HK-2 (cell line): ENCODE measurements around the gene SLC26A8.
"Not testable (repeated sequence)": the region's sequence is repeated elsewhere in the genome, so short reads cannot be mapped to it uniquely, and the experiment has no call there.

Experiments
- DNase-seq: peaks from one replicate; pipeline ENCODE4 v3.0.0-alpha.2; 2018; ENCODE audit not compliant: unreplicated experiment

Gene SLC26A8

DNA sequence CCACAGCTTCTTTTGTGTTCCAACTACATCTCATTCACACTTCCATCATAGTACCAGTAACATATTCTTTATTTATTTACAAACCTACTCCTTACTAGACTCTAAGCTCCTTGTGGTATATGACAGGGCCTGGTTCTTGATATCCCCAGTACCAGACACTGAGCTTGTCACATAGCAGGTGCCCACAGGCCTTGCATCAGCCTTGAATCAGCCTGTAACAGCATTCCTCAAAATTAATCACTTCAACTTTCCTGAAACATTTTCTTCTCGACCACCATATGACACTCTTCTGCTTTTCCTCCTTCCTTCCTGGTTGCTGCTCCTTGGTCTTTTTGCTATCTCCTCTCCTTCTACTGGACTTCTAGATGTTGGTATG lies 78.8 kb downstream of the SLC26A8 start:
- DNase-seq: no peak

GRCh38 chr6:35943390-35943789 lies 81.1 kb downstream of the SLC26A8 start:
- DNase-seq: no peak

GRCh38 chr6:35942355-35942754 lies 82.1 kb downstream of the SLC26A8 start:
- DNase-seq: no peak

DNA sequence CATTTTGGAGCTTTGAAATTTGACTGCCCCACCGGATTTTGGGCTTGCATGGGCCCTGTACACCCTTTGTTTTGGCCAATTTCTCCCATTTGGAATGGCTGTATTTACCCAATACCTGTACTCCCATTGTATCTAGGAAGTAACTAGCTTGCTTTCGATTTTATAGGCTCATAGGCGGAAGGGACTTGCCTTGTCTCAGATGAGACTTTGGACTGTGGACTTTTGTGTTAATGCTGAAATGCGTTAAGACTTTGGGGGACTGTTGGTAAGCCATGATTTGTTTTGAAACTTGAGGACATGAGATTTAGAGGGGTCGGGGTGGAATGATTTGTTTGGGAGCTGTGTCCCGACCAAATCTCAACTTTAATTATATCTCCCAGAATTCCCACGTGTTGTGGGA lies 83.3 kb downstream of the SLC26A8 start:
- DNase-seq: not testable (repeated sequence)

DNA sequence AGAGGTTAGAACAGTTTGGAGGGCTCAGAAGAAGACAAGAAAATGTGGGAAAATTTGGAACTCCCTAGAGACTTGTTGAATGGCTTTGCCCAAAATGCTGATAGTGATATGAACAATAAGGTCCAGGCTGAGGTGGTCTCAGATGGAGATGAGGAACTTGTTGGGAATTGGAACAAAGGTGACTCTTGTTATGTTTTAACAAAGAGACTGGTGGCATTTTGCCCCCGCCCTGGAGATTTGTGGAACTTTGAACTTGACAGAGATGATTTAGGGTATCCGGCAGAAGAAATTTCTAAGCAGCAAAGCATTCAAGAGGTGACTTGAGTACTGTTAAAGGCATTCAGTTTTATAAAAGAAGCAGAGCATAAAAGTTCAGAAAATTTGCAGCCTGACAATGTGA lies 84.4 kb downstream of the SLC26A8 start:
- DNase-seq: not testable (repeated sequence)

GRCh38 chr6:35939259-35939658 lies 85.2 kb downstream of the SLC26A8 start:
- not testable (repeated sequence) for DNase-seq

- DNase-seq: no peak
These were observed 87.6 kb downstream of the SLC26A8 start for GRCh38 chr6:35936681-35937359.

DNA sequence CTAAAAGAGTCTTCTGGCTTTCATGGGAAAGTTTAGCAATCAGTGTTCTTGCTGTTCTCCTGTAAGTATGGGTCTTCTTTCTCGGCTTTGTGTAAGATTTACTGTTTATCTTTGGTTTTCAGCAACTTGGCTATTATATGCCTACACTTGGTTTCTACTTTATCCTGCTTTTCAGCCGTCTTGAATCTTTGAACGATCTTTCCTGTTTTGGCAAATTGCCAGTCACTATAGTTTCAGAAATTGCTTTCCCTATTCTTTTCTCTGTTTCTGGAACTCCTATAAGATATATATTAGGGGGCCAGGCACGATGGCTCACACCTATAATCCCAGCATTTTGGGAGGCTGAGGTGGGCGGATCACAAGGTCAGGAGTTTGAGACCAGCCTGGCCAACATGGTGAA lies 89.0 kb downstream of the SLC26A8 start:
- no peak for DNase-seq

GRCh38 chr6:35933844-35934243 lies 90.6 kb downstream of the SLC26A8 start:
- no peak for DNase-seq

GRCh38 chr6:35931873-35932272 lies 92.6 kb downstream of the SLC26A8 start:
- not testable (repeated sequence) for DNase-seq

- DNase-seq: no peak
These were observed 93.3 kb downstream of the SLC26A8 start for GRCh38 chr6:35931120-35931561.

DNA sequence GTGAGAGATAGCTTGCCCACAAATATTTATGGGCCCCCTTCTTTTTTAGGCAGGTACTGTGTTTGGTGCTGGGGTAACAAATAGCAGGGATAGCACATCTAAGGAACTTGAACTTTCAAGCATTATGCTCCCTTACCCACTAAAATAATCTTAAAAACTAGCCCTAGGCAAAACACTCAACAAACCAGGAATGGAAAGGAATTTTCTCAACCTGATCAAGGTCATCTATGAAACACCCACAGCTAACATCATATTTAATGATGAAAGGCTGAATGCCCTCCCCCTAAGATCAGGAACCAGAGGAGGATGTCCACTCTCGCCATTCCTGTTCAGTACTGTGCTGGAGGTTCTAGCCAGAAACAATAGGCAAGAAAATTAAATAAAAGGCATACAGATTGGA lies 94.8 kb downstream of the SLC26A8 start:
- no peak for DNase-seq

GRCh38 chr6:35926509-35927215 lies 97.8 kb downstream of the SLC26A8 start:
- DNase-seq: no peak

GRCh38 chr6:35925961-35926360 lies 98.5 kb downstream of the SLC26A8 start:
- no peak for DNase-seq

GRCh38 chr6:35924146-35924545 lies 100.3 kb downstream of the SLC26A8 start:
- DNase-seq: no peak

GRCh38 chr6:35922139-35922554 lies 102.3 kb downstream of the SLC26A8 start:
- no peak for DNase-seq

DNA sequence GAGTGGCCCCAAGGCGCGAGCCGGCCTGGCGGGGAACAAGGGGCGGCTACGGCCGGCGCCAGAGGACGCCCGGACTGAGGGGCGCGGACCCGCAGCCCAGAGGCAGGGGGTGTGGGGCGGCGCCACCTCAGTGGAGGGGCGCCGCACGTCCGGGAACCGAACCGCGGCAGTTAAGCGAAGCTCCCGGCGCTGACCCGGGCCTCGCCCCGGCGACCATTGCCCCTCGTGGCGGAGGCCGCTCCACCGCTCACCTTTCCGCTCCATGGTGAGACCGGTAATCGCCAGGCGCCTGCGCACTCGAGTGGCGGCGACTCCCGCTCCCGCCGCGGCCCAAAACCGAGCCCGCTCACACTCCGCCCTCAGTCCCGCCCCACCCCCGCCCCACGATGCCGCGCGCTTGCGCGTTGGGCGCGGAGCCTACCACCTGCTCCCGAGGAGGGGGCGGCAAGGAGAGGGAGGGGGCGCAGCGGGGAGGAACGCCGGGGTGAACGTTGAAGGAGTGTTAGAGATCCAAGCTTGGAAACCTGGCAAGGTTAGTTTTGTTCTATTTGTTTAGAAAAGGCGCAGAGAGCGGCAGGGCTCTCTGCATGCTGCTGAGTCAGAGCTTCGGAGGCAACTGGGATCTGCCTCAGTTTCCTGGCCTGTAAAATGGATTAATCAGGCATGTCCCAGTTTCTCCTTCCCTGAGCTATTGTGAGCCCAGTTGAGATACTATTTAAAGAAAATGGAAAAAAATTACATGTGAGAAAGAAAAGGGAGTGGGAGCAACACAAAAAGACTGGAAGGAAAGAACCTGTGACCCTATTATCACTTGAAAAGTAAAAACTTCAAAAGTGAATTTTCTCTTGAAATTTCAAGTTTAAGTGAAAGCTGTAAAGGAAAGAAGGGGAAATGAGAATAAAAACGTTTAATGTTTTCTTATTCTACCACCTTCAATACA lies 103.4 kb downstream of the SLC26A8 start, which contains the start of gene SRPK1:
SRPK1 (minus strand) TSS at position 306 of the 940 bp plus-strand sequence; CDS start at position 264, 42 bp downstream.
- peak; percentile 90 for DNase-seq

- peak; percentile 40 for DNase-seq
These were observed 104.4 kb downstream of the SLC26A8 start for GRCh38 chr6:35919827-35920751.

DNA sequence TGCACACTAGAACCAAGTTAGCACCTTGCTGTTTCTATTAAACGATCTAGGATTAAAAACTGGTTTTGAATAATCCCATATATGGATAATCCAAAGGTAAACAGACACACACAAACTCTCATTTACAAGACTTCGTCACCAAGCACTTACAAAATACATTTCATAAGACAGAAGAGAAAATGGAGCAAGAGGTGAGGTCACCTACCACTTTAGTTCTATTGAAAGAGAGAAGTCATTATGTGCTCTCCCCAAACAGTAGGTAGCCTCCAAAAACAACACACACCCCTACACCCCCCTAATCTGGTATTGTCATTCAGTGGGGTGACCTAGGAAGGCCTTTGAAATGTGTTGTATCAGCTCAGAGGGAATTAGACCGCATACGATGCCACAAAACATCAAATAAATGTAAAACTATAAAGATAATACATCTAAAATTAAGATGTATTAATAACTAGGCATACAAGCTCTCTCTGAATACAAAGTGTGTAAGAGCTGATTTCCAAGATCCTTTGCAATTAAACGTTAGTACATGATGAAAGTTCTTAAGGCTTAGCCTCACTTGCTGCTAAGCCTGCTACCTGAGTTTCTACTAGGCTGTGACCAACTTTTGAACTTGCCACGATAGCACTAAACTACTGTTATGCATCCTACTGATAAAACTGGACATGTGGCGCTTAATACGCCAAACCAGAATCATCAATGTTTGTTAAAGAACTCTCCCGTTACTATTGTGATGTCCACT lies 105.2 kb downstream of the SLC26A8 start:
- no peak for DNase-seq

DNA sequence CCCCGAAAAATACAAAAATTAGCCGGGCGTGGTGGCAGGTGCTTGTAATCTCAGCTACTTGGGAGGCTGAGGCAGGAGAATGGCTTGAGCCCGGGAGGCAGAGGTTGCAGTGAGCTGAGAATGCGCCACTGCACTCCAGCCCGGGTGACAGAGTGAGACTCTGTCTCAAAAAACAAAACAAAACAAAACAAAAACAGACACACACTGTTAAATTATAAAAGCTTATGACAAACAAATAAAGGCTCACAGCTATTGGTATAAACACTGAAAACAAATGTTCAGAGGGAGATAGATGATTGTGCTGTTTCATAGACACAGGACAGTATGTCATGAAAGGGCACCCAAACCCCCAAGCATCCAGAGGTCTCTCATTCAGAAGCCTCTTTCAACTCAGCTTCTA lies 107.5 kb downstream of the SLC26A8 start:
- not testable (repeated sequence) for DNase-seq
